Neural crest cell (in vitro differentiated cells): ENCODE data around the gene TMEM171. TPM values are rescaled to one million over a fixed set of nuclear protein-coding genes. Genes with fewer than 3 reads are reported as not detected.

ENCODE experiments used
- DNase-seq: peaks from one replicate; pipeline ENCODE4 v3.0.0; 2021; ENCODE audit warnings: low read depth, mixed read lengths, low spot score
- H3K27ac Mint-ChIP-seq: one replicate; pipeline ENCODE4 v1.8.0; 2021; ENCODE audit warnings: mild to moderate bottlenecking, mixed read lengths; ENCODE audit not compliant: unreplicated experiment
- H3K27me3 Mint-ChIP-seq: 2 replicates; pipeline ENCODE4 v1.8.0; 2021; ENCODE audit warnings: low read depth, mild to moderate bottlenecking, mixed read lengths
- H3K36me3 Mint-ChIP-seq: 2 replicates; pipeline ENCODE4 v1.8.0; 2021; ENCODE audit warnings: low read depth, mild to moderate bottlenecking, mixed read lengths
- H3K4me1 Mint-ChIP-seq: 2 replicates; pipeline ENCODE4 v1.8.0; 2021; ENCODE audit warnings: mixed read lengths
- H3K4me3 Mint-ChIP-seq: one replicate; pipeline ENCODE4 v1.8.0; 2021; ENCODE audit warnings: mild to moderate bottlenecking, mixed read lengths
- H3K9me3 Mint-ChIP-seq: 2 replicates; pipeline ENCODE4 v1.8.0; 2021; ENCODE audit warnings: mixed read lengths
- total RNA-seq: library from RNA; stranded (reverse); gene quantifications from 2 replicates; pipeline ENCODE4 v1.2.1, GENCODE V29; 2021
- TF ChIP-seq, protein P1 (sequence below): fragments of 200-600 bp; sonication (generic); conservative IDR thresholded peaks from 2 replicates; pipeline ENCODE4 v1.5.0; 2021; ENCODE audit warnings: antibody characterized with exemption, mild to moderate bottlenecking

Gene TMEM171
- total RNA-seq, 1 donor from 2014 or later, result not detected

DNA sequence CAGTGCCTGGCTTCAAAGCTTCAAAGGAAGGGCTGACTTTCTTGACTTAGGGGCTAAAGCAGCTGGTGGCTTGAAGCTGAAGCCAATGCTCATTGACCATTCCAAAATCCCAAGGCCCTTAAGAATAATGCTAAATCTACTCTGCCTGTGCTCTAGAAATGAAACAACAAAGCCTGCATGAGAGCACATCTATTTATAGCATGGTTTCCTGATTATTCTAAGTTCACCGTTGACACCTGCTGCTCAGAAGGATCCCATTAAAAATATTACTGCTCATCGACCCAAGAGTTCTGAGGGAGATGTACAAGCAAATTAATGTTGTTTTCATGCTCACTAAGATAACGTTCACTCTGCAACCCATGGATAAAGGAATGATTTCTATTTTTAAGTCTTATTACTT, 59.4 kb downstream of the TMEM171 start:
- DNase-seq, result no peak
- Mint-ChIP-seq H3K4me1 (no peaks in the 10 kb centered on the region), H3K27me3 (peaks cover 29% of the 10 kb centered on the region), H3K27ac (no peak overlapping the region), H3K4me3 (no peak overlapping the region), H3K36me3 (peaks cover 4% of the 10 kb centered on the region), H3K9me3 (peaks cover 4% of the 10 kb centered on the region)
- TF ChIP-seq, protein P1, sequence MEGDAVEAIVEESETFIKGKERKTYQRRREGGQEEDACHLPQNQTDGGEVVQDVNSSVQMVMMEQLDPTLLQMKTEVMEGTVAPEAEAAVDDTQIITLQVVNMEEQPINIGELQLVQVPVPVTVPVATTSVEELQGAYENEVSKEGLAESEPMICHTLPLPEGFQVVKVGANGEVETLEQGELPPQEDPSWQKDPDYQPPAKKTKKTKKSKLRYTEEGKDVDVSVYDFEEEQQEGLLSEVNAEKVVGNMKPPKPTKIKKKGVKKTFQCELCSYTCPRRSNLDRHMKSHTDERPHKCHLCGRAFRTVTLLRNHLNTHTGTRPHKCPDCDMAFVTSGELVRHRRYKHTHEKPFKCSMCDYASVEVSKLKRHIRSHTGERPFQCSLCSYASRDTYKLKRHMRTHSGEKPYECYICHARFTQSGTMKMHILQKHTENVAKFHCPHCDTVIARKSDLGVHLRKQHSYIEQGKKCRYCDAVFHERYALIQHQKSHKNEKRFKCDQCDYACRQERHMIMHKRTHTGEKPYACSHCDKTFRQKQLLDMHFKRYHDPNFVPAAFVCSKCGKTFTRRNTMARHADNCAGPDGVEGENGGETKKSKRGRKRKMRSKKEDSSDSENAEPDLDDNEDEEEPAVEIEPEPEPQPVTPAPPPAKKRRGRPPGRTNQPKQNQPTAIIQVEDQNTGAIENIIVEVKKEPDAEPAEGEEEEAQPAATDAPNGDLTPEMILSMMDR, result no peak

DNA sequence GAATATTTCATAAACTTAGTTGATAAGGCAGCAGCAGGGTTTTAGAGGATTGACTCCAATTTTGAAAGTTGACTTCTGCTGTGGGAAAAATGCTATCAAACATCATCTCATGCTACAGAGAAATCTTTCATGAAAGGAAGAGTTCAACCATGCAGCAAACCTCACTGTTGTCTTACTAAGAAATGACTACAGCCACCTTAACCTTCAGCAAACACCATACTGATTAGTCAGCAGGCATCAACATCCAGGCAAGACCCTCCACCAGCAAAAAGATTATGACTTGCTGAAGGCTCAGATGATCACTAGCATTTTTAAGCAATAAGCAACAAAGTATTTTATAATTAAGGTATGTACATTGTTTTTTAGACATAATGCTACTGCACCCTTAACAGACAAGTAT, 60.2 kb downstream of the TMEM171 start:
- TF ChIP-seq, protein P1, result no peak
- peaks cover 27% of the 10 kb centered on the region for H3K27me3 Mint-ChIP-seq
- no peak for DNase-seq
- H3K4me1 Mint-ChIP-seq, result no peaks in the 10 kb centered on the region
- H3K27ac Mint-ChIP-seq, result no peak overlapping the region
- H3K36me3 Mint-ChIP-seq, result peaks cover 7% of the 10 kb centered on the region
- peaks cover 7% of the 10 kb centered on the region for H3K9me3 Mint-ChIP-seq
- no peak overlapping the region for H3K4me3 Mint-ChIP-seq

Other genes starting within 250 kb of the TMEM171 start
- 11.1 and 14.6 TPM in 2 replicates for gene FCHO2, start 164.5 kb upstream of the TMEM171 start, total RNA-seq
- gene TMEM174, start 52.6 kb downstream of the TMEM171 start, total RNA-seq, result not detected in 2 replicates